PC-9 (cell line): Measurements from ENCODE around the gene CTIF.

Experiments used
- EZH2 ChIP-seq: fragments of 200-600 bp; sonication (generic); IDR thresholded peaks from 2 replicates; pipeline ENCODE4 v1.8.0; 2017; ENCODE audit warnings: antibody characterized with exemption, low read depth
- TF ChIP-seq, protein P1 (sequence below): fragments of 200-600 bp; sonication (generic); conservative IDR thresholded peaks from 2 replicates; pipeline ENCODE4 v1.6.1; 2017; ENCODE audit warnings: mixed run types, antibody characterized with exemption, mild to moderate bottlenecking, moderate library complexity

DNA sequence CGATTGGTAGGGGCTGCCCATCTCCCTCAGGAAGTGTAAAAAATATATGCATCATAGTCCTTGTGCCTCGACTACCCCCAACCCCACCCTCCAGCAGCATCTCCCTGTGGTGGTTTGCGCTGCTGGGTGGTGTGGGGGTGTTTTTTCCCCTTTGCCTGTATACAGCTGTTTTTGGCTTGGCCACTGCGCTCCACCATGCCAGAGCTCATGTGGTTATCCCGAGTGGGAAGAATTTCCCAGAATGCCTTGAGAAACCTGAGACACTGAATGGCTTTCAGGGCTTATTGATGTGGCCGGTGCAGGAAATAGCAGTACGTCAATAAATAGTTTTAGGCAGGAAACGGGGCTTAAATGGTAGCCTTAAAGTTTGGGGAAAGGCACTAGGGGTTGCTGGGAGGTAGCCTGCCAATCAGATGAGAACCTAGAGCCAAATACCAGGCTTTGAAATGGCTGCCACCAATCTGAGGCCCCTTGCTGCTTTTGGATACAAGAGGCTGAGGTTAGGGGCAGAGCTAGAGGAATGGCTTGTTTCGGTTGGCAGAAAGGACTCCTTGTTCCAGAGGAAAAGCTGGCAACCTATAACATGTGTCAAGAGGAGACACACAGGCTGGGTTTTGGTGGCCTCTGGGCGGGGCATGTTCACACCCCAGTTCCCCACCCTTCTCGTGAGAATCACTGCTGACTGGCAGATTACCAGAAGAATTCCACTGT is 267.9 kb downstream of the CTIF start:
- TF ChIP-seq, protein P1, sequence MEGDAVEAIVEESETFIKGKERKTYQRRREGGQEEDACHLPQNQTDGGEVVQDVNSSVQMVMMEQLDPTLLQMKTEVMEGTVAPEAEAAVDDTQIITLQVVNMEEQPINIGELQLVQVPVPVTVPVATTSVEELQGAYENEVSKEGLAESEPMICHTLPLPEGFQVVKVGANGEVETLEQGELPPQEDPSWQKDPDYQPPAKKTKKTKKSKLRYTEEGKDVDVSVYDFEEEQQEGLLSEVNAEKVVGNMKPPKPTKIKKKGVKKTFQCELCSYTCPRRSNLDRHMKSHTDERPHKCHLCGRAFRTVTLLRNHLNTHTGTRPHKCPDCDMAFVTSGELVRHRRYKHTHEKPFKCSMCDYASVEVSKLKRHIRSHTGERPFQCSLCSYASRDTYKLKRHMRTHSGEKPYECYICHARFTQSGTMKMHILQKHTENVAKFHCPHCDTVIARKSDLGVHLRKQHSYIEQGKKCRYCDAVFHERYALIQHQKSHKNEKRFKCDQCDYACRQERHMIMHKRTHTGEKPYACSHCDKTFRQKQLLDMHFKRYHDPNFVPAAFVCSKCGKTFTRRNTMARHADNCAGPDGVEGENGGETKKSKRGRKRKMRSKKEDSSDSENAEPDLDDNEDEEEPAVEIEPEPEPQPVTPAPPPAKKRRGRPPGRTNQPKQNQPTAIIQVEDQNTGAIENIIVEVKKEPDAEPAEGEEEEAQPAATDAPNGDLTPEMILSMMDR: no peak
- TF ChIP-seq EZH2: no peak
